Measurements from ENCODE around the gene TANGO2.

The TANGO2 gene

DNA sequence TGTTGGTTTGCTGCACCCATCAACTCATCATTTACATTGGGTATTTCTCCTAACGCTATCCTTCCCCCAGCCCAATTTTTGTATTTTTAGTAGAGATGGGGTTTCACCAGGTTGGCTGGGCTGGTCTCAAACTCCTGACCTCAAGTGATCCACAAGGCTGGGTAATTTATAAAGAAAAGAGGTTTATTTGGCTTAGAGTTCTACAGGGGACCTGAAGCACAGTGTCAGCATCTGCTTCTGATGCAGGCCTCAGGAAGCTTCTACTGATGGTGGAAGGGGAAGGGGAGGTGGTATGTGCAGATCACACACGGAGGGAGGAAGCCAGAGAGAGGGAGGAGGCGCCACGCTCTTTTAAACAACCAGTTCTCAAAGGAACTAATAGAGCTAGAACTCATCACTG lies 25.8 kb downstream of the TANGO2 start:
- DNase-seq (ENCODE audit: low spot score), result no peak

DNA sequence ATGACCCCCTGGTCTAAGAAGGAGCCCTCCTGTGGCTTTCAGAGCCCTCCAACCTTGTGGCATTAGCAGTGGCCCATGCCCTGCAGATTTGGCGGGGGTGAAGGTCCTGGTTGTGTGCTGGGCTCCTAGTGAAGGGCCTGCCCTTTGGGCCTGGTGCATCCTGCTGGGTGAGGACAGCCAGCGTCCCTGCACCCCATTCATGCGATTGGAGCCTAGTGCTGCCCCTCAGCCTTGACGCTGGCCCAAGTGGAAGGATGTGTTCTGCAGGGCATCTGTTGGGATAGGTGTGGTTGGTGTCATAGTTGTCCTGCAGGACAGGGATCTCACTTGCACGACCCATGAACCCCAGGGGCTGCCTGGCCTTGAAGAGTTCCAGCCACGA lies 31.0 kb downstream of the TANGO2 start:
- no peak for DNase-seq (ENCODE audit: low spot score)

DNA sequence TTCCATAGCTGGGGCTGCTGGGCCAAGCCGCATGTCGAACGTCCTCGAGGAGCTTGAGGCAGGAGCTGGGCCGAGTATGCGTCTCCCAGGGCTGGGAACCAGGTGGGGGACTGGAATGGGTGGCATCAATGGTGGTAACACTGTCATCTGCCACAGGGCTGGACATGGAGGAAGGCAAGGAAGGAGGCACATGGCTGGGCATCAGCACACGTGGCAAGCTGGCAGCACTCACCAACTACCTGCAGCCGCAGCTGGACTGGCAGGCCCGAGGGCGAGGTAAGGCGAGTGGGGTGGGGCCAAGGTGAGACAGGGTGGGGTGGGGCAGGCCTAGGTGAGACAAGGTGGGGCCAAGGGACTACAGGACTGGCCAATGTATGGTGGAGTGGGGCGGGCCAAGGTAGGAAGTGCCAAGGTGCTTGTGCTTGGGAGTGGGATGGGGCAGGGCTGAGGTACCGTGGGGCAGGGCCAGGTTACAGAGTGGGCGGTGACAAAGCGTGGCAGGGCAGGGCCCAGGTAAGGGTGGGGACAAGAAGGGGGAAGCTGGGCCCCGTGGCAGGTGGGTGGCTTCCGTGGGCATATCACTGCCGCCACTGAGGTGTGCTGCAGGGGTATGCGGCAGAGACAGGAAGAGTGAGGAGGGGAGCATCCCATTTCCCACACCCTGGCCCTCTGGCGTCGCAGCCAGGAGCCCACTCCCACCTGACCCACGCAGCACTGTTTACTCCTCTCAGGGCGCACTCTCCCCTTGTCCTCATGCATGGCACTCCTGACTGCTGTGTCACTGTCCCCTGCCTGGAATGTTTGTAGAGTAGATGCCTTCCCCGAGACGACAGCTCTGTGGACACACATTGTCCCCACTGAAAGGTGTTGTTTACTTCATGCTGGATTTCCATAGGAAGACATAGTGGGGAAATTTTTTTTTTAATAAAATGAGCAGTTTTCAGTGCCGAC lies 31.7 kb downstream of the TANGO2 start:
- DNase-seq (ENCODE audit: low spot score), result no peak

DNA sequence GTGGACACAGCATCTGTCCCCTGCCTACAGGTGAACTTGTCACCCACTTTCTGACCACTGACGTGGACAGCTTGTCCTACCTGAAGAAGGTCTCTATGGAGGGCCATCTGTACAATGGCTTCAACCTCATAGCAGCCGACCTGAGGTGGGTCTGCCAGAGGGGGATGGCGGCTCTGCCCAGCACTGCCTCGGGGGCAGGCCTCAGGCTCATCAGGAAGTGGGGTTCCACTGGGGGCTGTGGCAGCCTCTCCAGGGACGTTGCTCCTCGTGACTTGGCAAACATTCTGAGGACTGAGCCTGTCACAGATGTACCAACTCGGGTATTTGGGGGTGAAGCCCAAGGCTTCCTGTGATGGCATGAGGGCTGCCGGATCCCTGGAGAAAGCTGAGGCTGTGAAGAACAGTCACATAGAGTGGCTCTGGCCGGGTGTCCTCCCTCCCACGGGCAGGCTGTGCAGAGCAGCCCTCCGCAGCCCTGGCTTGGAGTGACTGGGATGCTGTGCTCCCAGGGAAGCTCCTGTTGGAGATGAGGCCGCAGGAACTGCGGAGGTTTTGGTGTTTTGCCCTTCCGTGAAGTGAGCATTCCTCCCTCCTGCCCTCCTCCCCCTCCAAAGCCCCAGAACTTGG lies 32.6 kb downstream of the TANGO2 start:
- no peak for DNase-seq (ENCODE audit: low spot score)

DNA sequence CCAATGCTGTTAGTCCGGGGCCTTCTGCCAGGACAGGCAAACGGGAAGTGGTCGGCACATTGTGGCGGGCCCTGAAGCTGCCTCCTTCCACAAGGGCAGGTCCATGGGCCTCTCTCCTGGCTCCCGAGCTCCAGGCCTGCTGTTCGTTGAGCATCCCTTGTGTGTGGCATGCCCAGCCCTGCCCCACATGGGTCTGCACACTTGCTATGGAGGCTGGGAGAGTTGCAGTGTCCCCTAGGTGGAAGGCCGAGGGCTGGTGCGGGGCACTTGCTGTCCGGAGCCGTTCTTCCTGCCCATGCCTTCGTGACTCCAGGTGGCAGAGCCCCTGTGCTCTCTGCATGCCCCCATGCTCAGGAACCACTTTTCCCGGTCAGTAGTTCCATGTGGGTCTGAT lies 33.1 kb downstream of the TANGO2 start:
- DNase-seq (ENCODE audit: low spot score), result no peak

DNA sequence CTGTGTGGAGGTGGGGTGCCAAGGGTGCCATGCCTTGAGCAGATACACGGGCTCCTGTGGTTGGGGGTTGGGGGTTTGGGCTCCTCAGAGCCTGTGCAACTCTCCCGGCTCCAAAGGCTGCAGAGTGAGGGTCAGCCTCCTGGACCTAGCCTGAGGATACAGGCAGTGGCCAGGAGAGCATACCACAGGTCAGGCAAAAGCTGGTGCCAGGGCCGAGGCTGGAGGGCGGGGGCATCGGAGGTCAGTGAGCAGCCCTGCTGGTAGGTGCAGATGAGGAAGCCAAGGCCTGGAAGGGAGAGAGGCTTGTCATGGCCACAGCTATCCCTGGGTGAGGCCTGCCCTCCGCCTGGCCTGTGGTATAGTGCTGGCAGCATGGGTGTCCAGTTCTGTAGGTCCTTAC lies 33.6 kb downstream of the TANGO2 start:
- no peak for DNase-seq (ENCODE audit: low spot score)

DNA sequence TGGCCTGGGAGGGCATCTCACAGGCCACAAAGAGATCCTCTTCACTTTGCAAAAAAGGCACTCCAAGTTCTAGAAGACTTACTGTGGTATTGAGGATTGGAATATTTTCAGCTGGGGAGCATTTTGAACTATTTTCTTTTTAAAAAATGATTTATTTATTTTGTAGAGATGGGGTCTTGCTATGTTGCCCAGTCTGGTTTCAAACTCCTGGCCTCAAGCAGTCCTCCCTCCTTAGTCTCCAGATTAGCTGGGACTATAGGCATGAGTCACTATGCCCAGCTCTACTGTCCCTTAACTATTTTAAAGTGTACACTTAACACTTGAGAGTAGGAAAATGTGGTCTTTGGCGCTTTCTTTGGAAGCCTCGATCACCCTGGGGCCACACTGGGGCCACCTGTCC lies 34.2 kb downstream of the TANGO2 start:
- no peak for DNase-seq (ENCODE audit: low spot score)

DNA sequence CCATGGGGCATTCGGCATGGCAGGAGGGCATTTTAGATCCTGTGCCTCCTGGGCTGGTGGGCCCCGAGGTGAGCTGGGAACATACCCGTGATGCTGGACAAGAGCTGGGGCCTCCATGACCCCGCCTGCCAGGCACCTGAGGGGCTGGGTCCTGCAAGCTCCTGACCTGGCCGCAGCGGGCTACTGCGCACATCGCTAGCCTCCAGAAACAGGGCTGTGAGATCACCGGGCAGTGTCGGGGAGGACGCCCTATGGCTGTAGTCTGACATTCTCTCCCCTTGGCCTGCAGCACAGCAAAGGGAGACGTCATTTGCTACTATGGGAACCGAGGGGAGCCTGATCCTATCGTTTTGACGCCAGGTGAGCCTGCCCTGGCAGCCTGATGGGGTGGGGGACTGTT lies 34.7 kb downstream of the TANGO2 start:
- no peak for DNase-seq (ENCODE audit: low spot score)

DNA sequence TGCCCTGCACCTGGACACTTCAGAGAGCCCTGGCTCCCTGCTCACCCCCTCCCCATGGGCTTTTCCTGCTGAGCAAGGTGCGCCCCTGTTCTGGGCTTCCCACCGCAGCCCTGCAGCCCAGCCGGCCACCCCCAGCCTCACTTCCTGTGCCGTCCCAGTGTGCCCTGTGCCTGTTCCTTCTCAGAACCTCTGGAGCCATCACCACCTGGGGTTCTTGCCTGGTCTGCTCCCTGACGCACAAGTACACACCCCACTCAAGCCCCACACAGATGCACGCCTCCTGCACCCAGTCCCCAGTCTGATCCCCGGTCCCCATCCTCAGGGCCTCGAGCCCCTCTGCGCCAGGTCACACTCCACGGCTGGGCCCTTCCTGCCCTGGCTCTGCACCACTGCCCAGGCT lies 35.3 kb downstream of the TANGO2 start:
- DNase-seq (ENCODE audit: low spot score), result no peak

DNA sequence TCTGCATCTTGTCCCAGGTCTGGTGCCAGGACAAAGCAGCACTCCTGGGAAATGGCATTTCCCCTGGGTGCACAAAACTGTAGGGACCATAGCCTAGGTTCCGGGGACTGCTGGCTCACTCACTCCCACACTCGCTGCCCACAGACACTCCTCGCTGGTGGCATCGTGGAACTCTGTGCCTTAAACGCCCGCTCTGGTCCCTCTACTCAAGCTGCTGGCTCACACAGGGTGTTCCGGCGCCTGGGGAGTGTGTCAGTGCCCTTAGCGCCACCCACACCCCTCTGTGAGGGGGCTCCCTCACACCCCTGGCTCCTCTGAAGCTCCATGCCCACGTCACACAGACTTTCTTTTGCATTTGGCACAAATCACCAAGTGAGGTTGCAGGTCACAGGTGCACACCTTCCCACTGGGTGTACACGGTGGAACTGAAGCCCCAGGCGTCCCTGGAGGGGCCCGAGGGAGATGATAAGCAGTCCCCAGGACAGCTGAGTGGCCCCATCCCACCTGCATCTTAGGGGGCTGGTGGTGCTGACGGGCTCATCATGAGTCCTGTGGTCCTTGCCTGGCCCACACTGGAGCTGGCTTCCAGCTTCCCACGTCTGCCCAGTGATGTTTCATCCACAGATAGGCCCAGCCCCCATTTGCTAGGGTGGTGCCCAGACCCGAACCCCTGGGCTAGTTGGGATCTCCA lies 35.9 kb downstream of the TANGO2 start:
- no peak for DNase-seq (ENCODE audit: low spot score)

DNA sequence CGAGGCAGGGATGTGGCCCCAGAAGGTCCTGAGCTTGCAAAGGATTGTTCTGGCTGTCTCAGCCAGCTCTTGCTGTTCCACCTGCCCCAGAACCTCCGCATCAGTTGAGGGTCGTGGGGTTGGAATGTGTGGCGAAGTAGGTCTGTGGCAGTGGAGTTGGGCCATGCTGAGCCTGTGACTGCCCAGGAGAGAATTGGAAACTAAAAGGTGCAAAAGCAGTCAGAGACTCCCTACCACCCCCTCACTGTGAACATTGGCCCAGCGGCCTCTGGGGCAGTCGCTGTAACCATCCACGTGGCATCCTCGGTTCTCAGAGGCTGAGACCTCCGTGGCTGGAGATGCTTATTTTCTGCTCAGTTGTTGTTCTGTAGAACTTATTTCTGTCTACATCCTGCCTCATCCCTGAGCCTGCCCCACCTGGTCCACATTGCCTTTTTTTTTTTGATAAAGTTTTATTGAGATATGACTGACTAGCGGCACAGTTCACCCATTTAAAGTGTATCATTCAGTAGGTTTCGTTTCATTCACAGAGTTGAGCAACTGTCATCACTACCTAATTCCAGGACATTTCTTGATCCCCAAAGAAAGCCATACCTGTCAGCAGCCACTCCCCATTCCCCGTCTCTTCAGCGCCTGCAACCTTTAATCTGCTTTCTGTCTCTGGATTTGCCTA lies 36.8 kb downstream of the TANGO2 start:
- DNase-seq (ENCODE audit: low spot score), result no peak

DNA sequence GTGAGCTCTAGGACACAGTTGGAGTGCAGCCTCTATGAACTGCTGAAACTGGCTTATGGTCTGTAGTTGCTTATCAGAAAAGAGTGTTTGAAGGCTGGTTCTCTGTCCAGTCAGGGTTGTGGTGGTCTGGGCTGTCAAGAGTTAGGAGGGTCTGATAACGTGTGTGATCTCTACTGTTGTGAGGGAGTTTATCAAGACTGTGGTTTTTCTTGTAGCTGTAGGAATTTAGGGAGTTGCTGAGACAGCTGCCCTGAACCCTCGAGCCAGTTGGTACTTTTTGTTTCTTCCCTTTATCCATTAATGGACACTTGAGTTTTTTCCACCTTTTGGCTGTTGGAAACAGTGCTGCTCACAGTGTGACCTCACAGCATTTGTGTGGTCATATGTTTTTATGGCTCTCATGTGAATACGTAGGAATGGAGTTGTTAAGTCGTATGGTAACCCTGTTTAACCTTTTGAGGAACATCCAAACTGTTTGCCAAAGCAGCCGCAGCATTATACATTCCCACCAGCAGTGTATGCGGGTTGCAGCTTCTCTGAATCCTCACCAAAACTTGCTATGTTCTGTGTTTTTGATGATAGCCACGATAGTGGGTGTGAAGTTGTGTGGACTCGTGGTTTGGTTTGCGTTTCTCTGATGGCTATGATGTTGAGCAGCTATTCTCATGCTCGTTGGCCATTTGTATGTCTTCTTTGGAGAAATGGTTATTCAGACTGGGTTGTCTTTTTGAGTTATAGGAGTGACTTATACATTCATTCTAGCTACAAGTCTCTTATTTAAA lies 38.3 kb downstream of the TANGO2 start:
- no peak for DNase-seq (ENCODE audit: low spot score)

DNA sequence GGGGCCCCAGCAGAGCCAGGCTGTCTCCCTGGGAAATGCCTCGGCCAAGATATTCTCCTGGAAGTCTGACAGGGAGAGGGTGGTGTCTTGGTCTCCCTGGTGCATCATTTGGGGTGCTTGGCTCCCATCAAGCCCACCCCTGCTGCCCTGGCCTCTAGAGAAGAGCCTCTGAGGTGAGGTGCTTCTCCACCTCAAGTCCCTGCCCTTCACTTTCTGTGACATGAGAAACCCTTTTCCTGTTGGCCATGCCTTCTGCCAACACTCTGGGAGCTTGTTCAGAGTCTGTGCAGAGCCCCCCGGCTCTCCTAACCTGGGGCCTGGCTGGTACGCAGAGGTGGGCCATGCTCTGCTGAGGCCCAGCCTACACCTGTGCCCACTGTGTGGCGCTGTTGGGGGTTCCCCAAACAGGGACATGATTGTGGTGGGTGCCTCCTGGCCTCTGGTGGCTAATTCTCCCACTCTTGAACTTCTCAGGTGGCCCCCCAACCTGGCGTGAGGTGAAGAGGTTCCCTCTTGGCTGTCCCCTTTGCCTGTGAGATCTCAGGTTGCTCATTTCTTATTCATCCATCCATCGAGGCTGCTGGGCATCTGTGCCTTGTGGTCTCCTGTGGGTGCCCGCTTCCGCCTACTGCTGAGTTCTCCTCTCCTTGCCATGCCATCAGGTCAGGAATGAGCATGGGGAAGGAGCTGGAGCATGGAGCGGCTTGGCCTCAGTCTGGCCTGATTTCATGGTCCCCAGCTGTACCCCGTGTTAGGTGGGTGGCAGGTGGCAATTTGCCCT lies 40.0 kb downstream of the TANGO2 start:
- DNase-seq (ENCODE audit: low spot score), result no peak

DNA sequence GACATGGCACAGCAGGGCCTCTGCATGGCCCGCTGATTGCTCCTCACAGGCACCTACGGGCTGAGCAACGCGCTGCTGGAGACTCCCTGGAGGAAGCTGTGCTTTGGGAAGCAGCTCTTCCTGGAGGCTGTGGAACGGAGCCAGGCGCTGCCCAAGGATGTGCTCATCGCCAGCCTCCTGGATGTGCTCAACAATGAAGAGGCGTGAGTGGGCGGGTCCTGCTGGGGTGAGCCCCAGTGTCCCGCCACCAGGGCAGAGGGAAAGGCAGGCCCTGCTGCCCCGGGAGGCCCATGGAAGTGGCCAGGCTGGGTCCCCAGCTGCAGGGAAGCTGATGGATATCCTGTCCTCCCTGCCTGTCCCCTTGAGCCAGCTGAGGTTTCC lies 40.6 kb downstream of the TANGO2 start:
- no peak for DNase-seq (ENCODE audit: low spot score)

DNA sequence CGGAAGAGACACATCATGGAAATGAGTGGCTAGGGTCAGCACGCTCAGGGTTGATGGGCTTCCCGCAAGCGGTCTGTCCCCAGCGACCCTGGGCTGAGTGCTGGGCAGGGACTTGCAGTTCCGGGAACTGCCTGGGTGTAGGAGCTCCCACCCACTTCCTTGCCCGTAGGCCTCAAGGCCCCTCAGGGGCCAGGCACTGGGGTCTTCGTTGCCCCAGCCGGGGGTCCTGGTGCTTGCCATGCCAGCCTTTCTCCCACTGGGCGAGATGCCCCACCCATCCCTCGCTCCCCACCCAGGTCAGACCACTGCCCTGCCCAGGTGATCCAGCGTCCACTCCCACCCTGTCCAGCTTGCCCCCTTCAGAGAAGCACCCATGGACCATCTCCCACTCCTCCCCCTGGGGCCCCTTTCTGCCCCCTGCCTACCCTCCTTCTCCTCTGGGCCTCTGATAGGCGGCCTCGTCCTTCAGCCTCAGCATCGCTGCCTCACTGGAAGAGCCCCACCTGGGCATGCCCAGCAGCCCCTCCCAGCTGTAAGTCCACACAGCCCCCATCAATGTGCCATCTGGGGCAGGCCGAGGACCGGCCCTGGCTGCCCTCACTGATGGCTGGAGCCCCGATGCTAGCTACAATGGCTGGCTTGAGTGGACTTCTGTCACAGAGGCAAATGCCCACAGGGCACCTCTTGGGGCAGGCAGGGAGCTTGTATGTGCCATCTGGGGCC lies 41.3 kb downstream of the TANGO2 start:
- no peak for DNase-seq (ENCODE audit: low spot score)

DNA sequence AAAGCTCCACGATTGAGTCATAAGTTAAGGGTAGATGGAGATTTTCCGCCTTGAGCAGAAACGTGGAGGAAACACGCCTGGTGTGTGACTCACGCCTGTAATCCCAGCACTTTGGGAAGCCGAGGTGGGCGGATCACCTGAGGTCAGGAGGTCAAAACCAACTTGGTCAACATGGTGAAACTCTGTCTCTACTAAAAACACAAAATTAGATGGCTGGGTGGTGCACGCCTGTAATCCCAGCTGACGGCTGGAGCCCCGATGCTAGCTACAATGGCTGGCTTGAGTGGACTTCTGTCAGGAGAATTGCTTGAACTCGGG lies 41.8 kb downstream of the TANGO2 start:
- DNase-seq (ENCODE audit: low spot score), result no peak

DNA sequence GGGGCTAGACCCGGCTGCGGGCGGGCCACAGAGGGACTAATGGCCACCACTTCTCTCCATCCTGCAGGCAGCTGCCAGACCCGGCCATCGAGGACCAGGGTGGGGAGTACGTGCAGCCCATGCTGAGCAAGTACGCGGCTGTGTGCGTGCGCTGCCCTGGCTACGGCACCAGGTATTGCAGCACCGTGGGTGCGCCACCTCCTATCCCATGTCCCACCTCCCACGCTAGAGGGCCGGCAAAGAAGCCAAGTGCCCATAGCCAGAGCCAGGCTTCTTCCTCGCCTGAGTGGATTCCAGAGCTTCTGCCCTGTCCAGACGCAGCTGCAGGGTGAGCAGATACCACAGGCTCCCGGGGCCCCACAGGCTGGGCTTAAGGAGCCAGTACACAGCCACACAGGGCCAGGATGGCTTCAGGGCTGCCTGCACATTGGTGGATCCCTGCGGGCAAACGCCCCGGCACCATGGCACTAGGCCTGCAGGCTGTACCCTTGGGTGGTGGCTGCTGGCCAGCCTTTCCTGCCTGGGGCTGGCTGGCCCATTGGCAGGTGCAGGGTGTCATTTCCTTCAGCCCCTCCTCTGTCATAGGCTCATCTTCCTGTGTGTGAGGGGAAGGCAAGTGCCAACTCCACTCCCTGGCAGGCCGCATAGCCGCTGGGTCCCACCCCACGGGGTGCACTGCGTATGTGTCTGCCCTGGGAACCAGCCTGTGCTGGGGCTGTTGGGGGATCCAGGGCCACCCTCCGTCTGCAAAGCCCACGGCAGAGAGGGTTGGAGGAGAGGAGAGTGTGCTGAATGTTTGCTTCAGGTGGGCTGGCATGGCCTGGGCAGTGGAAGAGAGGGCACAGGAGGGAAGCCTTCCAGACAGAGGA lies 42.6 kb downstream of the TANGO2 start:
- no peak for DNase-seq (ENCODE audit: low spot score)

DNA sequence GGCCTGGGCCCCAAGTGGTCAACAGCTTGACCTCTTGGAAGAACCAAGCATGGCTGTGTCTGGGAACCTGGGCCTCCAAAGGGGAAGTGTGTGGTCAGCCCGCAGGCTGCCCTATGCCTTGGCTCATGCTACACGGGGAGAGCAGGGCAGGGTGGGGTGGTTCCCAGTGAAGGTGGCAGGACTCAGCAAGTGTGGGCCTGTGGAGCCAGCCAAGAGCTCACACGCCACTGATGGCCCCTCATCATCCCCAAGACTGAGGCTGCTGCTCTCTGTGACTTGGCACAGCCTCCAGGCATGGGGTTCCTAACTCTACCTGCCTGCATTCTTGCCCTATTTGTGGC lies 43.2 kb downstream of the TANGO2 start:
- DNase-seq (ENCODE audit: low spot score), result no peak

DNA sequence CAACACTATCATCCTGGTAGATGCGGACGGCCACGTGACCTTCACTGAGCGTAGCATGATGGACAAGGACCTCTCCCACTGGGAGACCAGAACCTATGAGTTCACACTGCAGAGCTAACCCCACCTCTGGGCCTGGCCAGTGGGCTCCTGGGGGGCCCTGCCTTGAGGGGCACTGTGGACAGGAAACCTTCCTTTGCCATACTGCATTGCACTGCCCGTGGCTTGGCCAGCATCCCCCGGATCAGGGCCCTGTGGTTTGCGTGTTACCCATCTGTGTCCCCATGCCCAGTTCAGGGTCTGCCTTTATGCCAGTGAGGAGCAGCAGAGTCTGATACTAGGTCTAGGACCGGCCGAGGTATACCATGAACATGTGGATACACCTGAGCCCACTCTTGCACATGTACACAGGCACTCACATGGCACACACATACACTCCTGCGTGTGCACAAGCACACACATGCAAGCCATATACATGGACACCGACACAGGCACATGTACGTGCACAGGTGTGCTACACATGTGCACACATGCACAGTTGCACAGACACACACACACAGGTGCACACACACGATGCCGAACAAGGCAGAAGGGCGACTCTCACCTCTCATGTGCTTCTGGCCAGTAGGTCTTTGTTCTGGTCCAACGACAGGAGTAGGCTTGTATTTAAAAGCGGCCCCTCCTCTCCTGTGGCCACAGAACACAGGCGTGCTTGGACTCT lies 43.8 kb downstream of the TANGO2 start:
- no peak for DNase-seq (ENCODE audit: low spot score)

Measured in cerebellar cortex (tissue), 1 donor.